Lung (tissue), 12 donors: ENCODE results near the gene HMG20A. TPM values are rescaled to one million over a fixed set of nuclear protein-coding genes. Genes with fewer than 3 reads are reported as not detected.

Experiments
- ATAC-seq: fragments of 200-7000 bp; cut with Tn5 transposase; one replicate; pipeline ENCODE4 v1.9.1; 2020; ENCODE audit warnings: moderate number of reproducible peaks; ENCODE audit not compliant: insufficient read depth, low FRiP score
- DNase-seq, 3 donors: peaks; one replicate each; pipeline ENCODE4 v3.0.0-alpha.2; 2013 to 2017
- H3K27ac ChIP-seq, 2 donors: one replicate each; pipeline ENCODE4 v1.5.1; 2013; ENCODE audit warnings: mild to moderate bottlenecking in 2 of 2, moderate library complexity in 2 of 2, control low read depth in 1 of 2, inconsistent platforms in 1 of 2, low read depth in 1 of 2, low read length in 1 of 2
- H3K27me3 ChIP-seq, 3 donors: one replicate each; pipeline ENCODE4 v1.5.1; 2013; ENCODE audit warnings: low read length in 2 of 3; ENCODE audit not compliant: control insufficient read depth in 3 of 3, insufficient read depth in 3 of 3
- H3K36me3 ChIP-seq, 4 donors: one replicate each; pipeline ENCODE4 v1.5.1; 2013; ENCODE audit warnings: low read length in 4 of 4, mild to moderate bottlenecking in 1 of 4, moderate library complexity in 1 of 4; ENCODE audit not compliant: control insufficient read depth in 4 of 4, insufficient read depth in 4 of 4
- H3K4me1 ChIP-seq, 5 donors: one replicate each; pipeline ENCODE4 v1.5.1; 2013; ENCODE audit warnings: low read length in 5 of 5, mild to moderate bottlenecking in 2 of 5, moderate library complexity in 1 of 5; ENCODE audit not compliant: control insufficient read depth in 5 of 5, insufficient read depth in 5 of 5
- H3K4me3 ChIP-seq: one replicate; pipeline ENCODE4 v1.5.1; 2013; ENCODE audit warnings: mild to moderate bottlenecking, control low read depth, moderate library complexity
- H3K9ac ChIP-seq, 2 donors: one replicate each; pipeline ENCODE4 v1.5.1; 2013; ENCODE audit warnings: low read length in 2 of 2, control low read depth in 1 of 2; ENCODE audit not compliant: insufficient read depth in 1 of 2
- H3K9me3 ChIP-seq, 4 donors: one replicate each; pipeline ENCODE4 v1.5.1; 2013; ENCODE audit warnings: low read length in 3 of 4, mild to moderate bottlenecking in 1 of 4, moderate library complexity in 1 of 4; ENCODE audit not compliant: control insufficient read depth in 4 of 4, insufficient read depth in 3 of 4
- WGBS, 2 donors: extraction: QIAGEN DNeasy Blood & Tissue Kit; methylation state at CpG; one replicate each; pipeline ENCODE4 v1.1.7; 2013; 5-methylcytosine and 5-hydroxymethylcytosine counted together
- polyA plus RNA-seq, 2 donors: library from polyadenylated mRNA; stranded (reverse); fragments of 200-250 nt; gene quantifications; one replicate each; pipeline ENCODE4 v1.2.1, GENCODE V29; 2013
- total RNA-seq, 2 donors: library from RNA; depleted of rRNA in 1 of 2; stranded (reverse); fragments of >200 nt in 1 of 2; gene quantifications; one replicate each; pipeline ENCODE4 v1.2.1, GENCODE V29; 2014 to 2021
- TF ChIP-seq, protein P1 (sequence below): IDR thresholded peaks from 2 replicates; pipeline ENCODE4 v1.5.1; 2012; ENCODE audit warnings: mild to moderate bottlenecking; ENCODE audit errors: control extremely low read depth, extremely low read depth
- donor health status: control.
- donor health status: control.
- donor health status: Bipolar disorder and iron deficiency.
- donor health status: healthy.
- donor health status: DM: yes; HTN: yes; CAD: no.

The HMG20A gene
- total and polyA plus RNA-seq, 4 donors: 12.7 to 63.9 (median 23.4) TPM

DNA sequence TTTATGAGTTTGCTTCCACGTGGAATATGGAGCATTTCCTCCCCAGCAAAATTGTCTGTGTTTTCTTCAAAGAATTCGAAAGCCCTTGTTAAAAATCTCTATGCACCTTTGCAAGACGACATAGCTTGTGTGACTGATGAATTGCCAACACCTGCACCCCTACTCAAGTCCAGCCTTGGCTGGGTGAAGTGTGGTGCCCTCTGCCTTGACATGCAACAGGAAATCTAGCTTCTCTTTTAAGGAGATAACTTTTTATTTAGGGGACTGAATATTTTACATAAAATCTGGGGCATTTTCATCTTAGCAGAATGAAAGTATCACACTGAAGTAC lies 647 bp downstream of the HMG20A start:
- H3K4me1 ChIP-seq: peaks cover 2 to 44% (median 15%) of the 10 kb centered on the region in 5 donors
- WGBS, 2 donors: 1% methylated on average over 3 of the region's 3 CpGs
- DNase-seq: no peak

DNA sequence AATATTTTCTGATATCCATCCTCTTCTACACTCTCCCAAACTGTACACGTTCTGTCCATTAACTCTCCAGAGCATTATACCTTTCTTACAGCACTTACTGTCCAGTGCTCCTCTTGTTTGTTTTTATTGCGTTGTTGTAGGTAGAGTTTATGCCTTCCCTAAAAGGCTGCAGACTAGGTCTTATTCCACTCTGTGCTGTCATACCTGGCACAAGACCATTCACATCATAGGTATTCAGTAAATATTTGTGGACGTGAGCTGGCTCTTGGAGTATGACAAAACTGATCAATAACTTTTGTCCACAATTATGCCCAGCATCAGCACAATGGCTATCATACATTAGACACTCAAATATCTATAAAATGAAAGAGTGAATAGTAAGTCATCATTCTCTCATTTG lies 4.4 kb downstream of the HMG20A start:
- peaks cover 0 to 22% (median 5%) of the 10 kb centered on the region in 5 donors for H3K4me1 ChIP-seq
- WGBS, 2 donors: 86 to 89% methylated on average over 3 of the region's 3 CpGs
- no peak for DNase-seq
- no peaks in the 10 kb centered on the region for H3K27me3 ChIP-seq
- no peak overlapping the region for H3K9ac ChIP-seq
- no peak for ATAC-seq
- no peak overlapping the region for H3K27ac ChIP-seq
- H3K36me3 ChIP-seq: no peaks in the 10 kb centered on the region
- no peak overlapping the region for H3K4me3 ChIP-seq
- TF ChIP-seq, protein P1, sequence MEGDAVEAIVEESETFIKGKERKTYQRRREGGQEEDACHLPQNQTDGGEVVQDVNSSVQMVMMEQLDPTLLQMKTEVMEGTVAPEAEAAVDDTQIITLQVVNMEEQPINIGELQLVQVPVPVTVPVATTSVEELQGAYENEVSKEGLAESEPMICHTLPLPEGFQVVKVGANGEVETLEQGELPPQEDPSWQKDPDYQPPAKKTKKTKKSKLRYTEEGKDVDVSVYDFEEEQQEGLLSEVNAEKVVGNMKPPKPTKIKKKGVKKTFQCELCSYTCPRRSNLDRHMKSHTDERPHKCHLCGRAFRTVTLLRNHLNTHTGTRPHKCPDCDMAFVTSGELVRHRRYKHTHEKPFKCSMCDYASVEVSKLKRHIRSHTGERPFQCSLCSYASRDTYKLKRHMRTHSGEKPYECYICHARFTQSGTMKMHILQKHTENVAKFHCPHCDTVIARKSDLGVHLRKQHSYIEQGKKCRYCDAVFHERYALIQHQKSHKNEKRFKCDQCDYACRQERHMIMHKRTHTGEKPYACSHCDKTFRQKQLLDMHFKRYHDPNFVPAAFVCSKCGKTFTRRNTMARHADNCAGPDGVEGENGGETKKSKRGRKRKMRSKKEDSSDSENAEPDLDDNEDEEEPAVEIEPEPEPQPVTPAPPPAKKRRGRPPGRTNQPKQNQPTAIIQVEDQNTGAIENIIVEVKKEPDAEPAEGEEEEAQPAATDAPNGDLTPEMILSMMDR: no peak
- no peaks in the 10 kb centered on the region for H3K9me3 ChIP-seq

More for the DNA sequence above, 647 bp downstream of the HMG20A start:
- peak overlapping the region; percentile 89 to 97 for H3K27ac ChIP-seq
- peak overlapping the region; percentile 73 for H3K4me3 ChIP-seq
- H3K36me3 ChIP-seq: no peaks in the 10 kb centered on the region
- no peak for ATAC-seq
- peak overlapping the region; percentile 83 to 97 for H3K9ac ChIP-seq
- no peaks in the 10 kb centered on the region for H3K27me3 ChIP-seq
- H3K9me3 ChIP-seq: no peaks in the 10 kb centered on the region
- TF ChIP-seq, protein P1: no peak

DNA sequence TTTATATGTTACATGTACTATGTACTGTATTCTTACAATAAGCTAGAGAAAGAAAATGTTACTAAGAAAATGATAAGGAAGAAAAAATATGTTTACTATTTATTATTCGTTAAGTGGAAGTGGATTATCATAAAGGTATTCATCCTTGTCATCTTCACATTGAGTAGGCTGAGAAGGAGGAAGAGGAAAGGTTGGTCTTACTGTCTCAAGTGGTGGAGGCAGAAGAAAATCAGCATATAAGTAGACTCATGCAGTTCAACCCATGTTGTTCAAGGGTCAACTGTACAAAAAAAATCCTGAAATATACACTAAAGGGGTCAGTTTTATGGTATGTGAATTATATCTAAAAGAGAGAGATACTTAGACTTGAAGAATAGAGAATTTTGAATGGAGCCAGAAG lies 5.7 kb downstream of the HMG20A start:
- Histone ChIP-seq H3K9me3 (no peaks in the 10 kb centered on the region), H3K27me3 (no peaks in the 10 kb centered on the region), H3K4me1 (peaks cover 0 to 20% (median 5%) of the 10 kb centered on the region in 5 donors), H3K27ac (no peak overlapping the region), H3K9ac (no peak overlapping the region), H3K4me3 (no peak overlapping the region), H3K36me3 (no peaks in the 10 kb centered on the region)
- TF ChIP-seq, protein P1: no peak
- 77 to 79% methylated on average over 1 of the region's 1 CpG for WGBS, 2 donors
- no peak for ATAC-seq
- DNase-seq: no peak

DNA sequence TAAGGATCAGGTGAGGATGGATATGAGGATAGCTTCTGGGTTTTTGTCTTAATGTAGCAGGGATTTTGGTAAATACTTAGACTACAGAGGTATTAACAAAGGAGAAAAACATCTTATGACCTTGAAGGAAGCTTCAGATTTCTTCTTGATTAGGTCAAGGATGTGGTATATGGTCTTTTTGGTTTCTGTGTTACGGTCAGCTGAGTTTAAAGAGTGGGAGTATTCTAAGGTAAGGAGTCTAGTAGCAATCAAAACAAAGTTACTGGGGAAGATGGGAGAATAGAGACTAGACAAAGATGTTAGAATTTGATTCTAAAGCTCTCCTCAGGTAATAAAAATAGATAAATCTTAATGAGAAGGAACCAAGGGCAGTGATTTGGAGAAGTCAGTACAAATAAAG lies 6.2 kb downstream of the HMG20A start:
- Histone ChIP-seq H3K9ac (no peak overlapping the region), H3K9me3 (no peaks in the 10 kb centered on the region), H3K27me3 (no peaks in the 10 kb centered on the region), H3K27ac (no peak overlapping the region), H3K4me1 (peaks cover 0 to 15% (median 4%) of the 10 kb centered on the region in 5 donors), H3K4me3 (no peak overlapping the region), H3K36me3 (no peaks in the 10 kb centered on the region)
- DNase-seq (no peak), ATAC-seq (no peak)
- TF ChIP-seq, protein P1: no peak
- 84 to 93% methylated on average over 1 of the region's 1 CpG for WGBS, 2 donors
